ENCODE data around the gene STAT3.

Gene STAT3

DNA sequence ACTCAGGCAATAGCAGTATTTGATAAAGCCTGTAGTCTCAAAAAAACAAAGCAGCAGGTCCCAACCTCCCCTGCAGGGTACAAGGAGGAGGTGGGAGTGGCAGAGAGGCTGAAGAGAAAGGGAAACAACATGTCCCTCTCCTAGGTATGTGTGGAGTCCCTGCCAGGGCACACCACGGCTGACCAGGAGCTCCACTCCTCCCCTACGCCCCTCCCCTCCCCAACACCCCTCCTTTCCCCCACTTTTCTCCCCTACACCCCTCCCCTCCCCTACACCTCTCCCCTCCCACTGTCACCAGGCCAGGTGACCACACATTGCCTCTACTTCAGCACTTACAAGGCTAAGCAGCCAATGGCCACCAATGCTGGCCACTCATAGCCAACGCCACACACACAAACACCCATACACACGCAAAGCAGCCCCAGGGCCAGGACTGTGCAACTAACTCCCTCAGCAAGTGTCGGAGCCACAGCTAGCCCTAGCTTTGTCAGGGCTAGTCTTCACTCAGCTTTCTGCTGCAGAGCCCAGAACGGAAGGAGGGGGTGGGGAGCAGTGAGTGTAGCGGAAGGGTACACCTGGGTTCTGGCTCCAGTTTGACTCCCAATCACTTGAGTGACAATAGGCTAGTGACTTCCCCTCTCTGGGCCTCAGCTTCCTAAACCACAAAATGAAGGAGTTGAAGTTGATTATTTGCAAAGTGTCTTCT, 26.6 kb upstream of the STAT3 start:
- DNase-seq (ENCODE audit: low read depth), result no peak
- TF ChIP-seq, protein P1, sequence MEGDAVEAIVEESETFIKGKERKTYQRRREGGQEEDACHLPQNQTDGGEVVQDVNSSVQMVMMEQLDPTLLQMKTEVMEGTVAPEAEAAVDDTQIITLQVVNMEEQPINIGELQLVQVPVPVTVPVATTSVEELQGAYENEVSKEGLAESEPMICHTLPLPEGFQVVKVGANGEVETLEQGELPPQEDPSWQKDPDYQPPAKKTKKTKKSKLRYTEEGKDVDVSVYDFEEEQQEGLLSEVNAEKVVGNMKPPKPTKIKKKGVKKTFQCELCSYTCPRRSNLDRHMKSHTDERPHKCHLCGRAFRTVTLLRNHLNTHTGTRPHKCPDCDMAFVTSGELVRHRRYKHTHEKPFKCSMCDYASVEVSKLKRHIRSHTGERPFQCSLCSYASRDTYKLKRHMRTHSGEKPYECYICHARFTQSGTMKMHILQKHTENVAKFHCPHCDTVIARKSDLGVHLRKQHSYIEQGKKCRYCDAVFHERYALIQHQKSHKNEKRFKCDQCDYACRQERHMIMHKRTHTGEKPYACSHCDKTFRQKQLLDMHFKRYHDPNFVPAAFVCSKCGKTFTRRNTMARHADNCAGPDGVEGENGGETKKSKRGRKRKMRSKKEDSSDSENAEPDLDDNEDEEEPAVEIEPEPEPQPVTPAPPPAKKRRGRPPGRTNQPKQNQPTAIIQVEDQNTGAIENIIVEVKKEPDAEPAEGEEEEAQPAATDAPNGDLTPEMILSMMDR (IDR thresholded peaks at IDR 0.05; ENCODE audit: low read depth, low read length, missing control alignments), result no peak
- H3K4me3 ChIP-seq (ENCODE audit: low read depth, low read length), result no peak overlapping the region
- in situ Hi-C loops (cut with HindIII; ENCODE audit: low sequenced_read_pairs), result no loop called here

DNA sequence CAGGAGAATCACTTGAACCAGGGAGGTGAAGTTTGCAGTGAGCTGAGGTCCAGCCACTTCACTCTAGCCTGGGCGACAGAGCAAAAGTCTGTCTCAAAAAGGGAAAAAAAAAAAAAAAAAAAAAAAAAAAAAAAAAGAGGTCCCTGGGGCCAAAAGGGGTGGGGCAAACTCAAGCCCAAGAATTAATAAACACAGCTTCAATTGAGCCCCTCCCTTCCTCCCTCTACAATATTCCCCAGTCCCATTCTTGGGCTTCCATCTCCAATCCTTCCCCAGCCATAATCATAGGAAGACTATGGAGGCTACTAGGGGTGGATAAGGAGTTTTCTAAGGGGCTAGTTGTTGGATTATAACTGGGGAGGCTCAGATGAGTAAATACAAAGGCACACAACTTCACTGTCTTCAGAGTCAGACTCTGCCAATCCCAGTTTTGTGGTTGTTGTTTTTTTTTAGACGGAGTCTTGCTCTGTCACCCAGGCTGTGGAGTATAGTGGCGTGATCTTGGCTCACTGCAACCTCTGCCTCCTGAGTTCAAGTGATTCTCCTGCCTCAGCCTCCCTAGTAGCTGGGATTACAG, 25.3 kb upstream of the STAT3 start:
- in situ Hi-C loops (cut with HindIII; ENCODE audit: low sequenced_read_pairs), result no loop called here
- DNase-seq (ENCODE audit: low read depth), result no peak
- H3K4me3 ChIP-seq (ENCODE audit: low read depth, low read length), result no peak overlapping the region
- TF ChIP-seq, protein P1 (IDR thresholded peaks at IDR 0.05; ENCODE audit: low read depth, low read length, missing control alignments), result no peak

- TF ChIP-seq, protein P1 (IDR thresholded peaks at IDR 0.05; ENCODE audit: low read depth, low read length, missing control alignments), result no peak
- in situ Hi-C loops (cut with HindIII; ENCODE audit: low sequenced_read_pairs), result no loop called here
- no peak overlapping the region for H3K4me3 ChIP-seq (ENCODE audit: low read depth, low read length)
- no peak for DNase-seq (ENCODE audit: low read depth)
Observed at GRCh38 chr17:42411905-42412679, 23.9 kb upstream of the STAT3 start.

DNA sequence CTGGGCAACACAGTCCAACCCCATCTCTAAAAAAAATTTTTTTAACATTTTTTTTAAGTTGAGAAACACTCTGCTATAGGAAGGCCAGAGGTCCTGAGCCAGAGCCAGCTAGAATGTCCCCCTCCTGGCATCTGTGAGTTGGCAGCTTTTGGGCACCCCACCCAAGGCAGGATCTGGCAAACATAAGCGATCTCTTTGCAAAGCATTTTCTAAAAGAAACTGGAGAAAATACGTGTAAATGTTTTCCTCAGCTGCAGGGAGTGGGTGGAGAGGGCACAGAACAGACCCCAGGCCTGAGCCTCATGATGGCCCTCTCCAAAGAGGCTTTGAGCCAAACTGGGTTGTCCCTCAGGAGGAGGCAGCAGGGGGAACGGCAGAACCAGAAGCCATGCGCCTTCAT, 23.1 kb upstream of the STAT3 start:
- in situ Hi-C loops (cut with HindIII; ENCODE audit: low sequenced_read_pairs), result no loop called here
- no peak for DNase-seq (ENCODE audit: low read depth)
- H3K4me3 ChIP-seq (ENCODE audit: low read depth, low read length), result no peak overlapping the region
- TF ChIP-seq, protein P1 (IDR thresholded peaks at IDR 0.05; ENCODE audit: low read depth, low read length, missing control alignments), result no peak

DNA sequence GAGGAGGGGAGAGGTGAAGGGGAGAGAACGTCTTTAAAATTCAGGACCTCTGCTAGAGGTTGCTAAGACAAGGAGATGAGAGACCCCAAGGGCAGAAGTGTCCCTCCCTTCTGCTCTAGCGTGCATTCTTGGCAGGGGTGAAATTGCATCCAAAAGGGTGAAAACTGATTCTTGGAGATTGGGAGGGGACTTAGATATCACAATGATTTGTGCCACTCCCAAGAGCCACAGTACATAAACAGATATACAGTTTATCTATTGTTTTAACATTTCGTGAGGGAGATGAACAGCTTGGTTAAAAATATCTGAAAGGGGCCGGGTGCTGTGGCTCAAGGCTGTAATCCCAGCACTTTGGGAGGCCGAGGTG, 22.1 kb upstream of the STAT3 start:
- no peak for DNase-seq (ENCODE audit: low read depth)
- TF ChIP-seq, protein P1 (IDR thresholded peaks at IDR 0.05; ENCODE audit: low read depth, low read length, missing control alignments), result no peak
- no peak overlapping the region for H3K4me3 ChIP-seq (ENCODE audit: low read depth, low read length)
- in situ Hi-C loops (cut with HindIII; ENCODE audit: low sequenced_read_pairs), result no loop called here

GRCh38 chr17:42409523-42410318, 21.5 kb upstream of the STAT3 start:
- DNase-seq (ENCODE audit: low read depth), result peak; percentile 64
- H3K4me3 ChIP-seq (ENCODE audit: low read depth, low read length), result no peak overlapping the region
- TF ChIP-seq, protein P1 (IDR thresholded peaks at IDR 0.05; ENCODE audit: low read depth, low read length, missing control alignments), result no peak
- in situ Hi-C loops (cut with HindIII; ENCODE audit: low sequenced_read_pairs), result no loop called here

Measured in astrocyte of the cerebellum (primary cell).